Coronary artery (tissue), 2 donors: ENCODE results near the gene RPRD1A.

ENCODE experiments used
- DNase-seq: peaks from one replicate; pipeline ENCODE4 v3.0.0-alpha.2; 2017; ENCODE audit warnings: low spot score
- H3K27ac ChIP-seq, 2 donors: fragments of 200-600 bp; sonication (generic); one replicate each; pipeline ENCODE4 v1.5.1; 2016 to 2019
- H3K4me3 ChIP-seq: fragments of 200-600 bp; sonication (generic); 2 replicates; pipeline ENCODE4 v1.5.1; 2016; ENCODE audit warnings: mild to moderate bottlenecking, moderate library complexity
- CTCF ChIP-seq: fragments of 200-600 bp; sonication (generic); IDR thresholded peaks from one replicate; pipeline ENCODE4 v1.5.1; 2019; ENCODE audit warnings: antibody characterized with exemption

Gene RPRD1A

GRCh38 chr18:36108196-36108595 is 40.8 kb upstream of the RPRD1A start:
- no peak for DNase-seq
- Histone ChIP-seq H3K4me3 (no peak overlapping the region), H3K27ac (no peak overlapping the region)
- no peak for TF ChIP-seq CTCF

- DNase-seq, result no peak
- Histone ChIP-seq H3K4me3 (no peak overlapping the region), H3K27ac (no peak overlapping the region)
- TF ChIP-seq CTCF, result no peak
These were observed 40.1 kb upstream of the RPRD1A start for GRCh38 chr18:36107477-36107876.

- TF ChIP-seq CTCF, result no peak
- Histone ChIP-seq H3K4me3 (no peak overlapping the region), H3K27ac (no peak overlapping the region)
- no peak for DNase-seq
These were observed 37.4 kb upstream of the RPRD1A start for GRCh38 chr18:36104749-36105148.

- no peak for TF ChIP-seq CTCF
- Histone ChIP-seq H3K27ac (no peak overlapping the region), H3K4me3 (no peak overlapping the region)
- no peak for DNase-seq
These were observed 34.6 kb upstream of the RPRD1A start for GRCh38 chr18:36101943-36102342.

- no peak for DNase-seq
- Histone ChIP-seq H3K4me3 (no peak overlapping the region), H3K27ac (no peak overlapping the region)
- TF ChIP-seq CTCF, result no peak
These were observed 32.0 kb upstream of the RPRD1A start for GRCh38 chr18:36099311-36099710.

GRCh38 chr18:36096955-36097354 is 29.6 kb upstream of the RPRD1A start:
- no peak for DNase-seq
- no peak overlapping the region for H3K4me3 ChIP-seq
- TF ChIP-seq CTCF, result no peak
- no peak overlapping the region for H3K27ac ChIP-seq

GRCh38 chr18:36095936-36096519 is 28.7 kb upstream of the RPRD1A start:
- no peak overlapping the region for H3K27ac ChIP-seq
- H3K4me3 ChIP-seq, result no peak overlapping the region
- peak; percentile 31 for TF ChIP-seq CTCF
- no peak for DNase-seq
